HepG2 (cell line): ENCODE results near the gene GPR152. TPM values are rescaled to one million over a fixed set of nuclear protein-coding genes. Genes with fewer than 3 reads are reported as not detected.

ENCODE experiments used
- HDAC1 ChIP-seq: sonication (generic); formaldehyde crosslinking; IDR thresholded peaks from 2 replicates; pipeline ENCODE4 v1.5.1; 2020; ENCODE audit warnings: mild to moderate bottlenecking, missing genetic modification reagents
- HOXD1 ChIP-seq: sonication (generic); formaldehyde crosslinking; IDR thresholded peaks from 2 replicates; pipeline ENCODE4 v1.5.0; 2020; ENCODE audit warnings: missing genetic modification reagents
- JUN ChIP-seq: sonication (generic); formaldehyde crosslinking; IDR thresholded peaks from 2 replicates; pipeline ENCODE4 v1.4.0; 2020; ENCODE audit warnings: mild to moderate bottlenecking, missing genetic modification reagents
- SMYD3 ChIP-seq: sonication (generic); formaldehyde crosslinking; IDR thresholded peaks from 2 replicates; pipeline ENCODE4 v1.8.1; 2023; ENCODE audit warnings: mild to moderate bottlenecking, missing genetic modification reagents
- SNAPC4 ChIP-seq: sonication (generic); formaldehyde crosslinking; IDR thresholded peaks from 2 replicates; pipeline ENCODE4 v1.4.0; 2020; ENCODE audit warnings: mild to moderate bottlenecking, missing genetic modification reagents
- TEAD3 ChIP-seq: optimal IDR thresholded peaks from 2 replicates; pipeline ENCODE3; 2016; ENCODE audit warnings: borderline replicate concordance
- ZBTB26 ChIP-seq: IDR thresholded peaks from 2 replicates; pipeline ENCODE4 v1.6.1; 2016; ENCODE audit warnings: missing compliant biosample characterization, missing genetic modification reagents, borderline replicate concordance
- ZFP36L1 ChIP-seq: sonication (generic); formaldehyde crosslinking; IDR thresholded peaks from 2 replicates; pipeline ENCODE4 v1.8.0; 2022; ENCODE audit warnings: mild to moderate bottlenecking, missing genetic modification reagents, moderate library complexity
- ZNF33B ChIP-seq: sonication (generic); formaldehyde crosslinking; IDR thresholded peaks from 2 replicates; pipeline ENCODE4 v1.5.1; 2020; ENCODE audit warnings: mild to moderate bottlenecking, missing genetic modification reagents
- ZNF343 ChIP-seq: sonication (generic); formaldehyde crosslinking; IDR thresholded peaks from 2 replicates; pipeline ENCODE4 v1.4.0; 2020; ENCODE audit warnings: mild to moderate bottlenecking, missing genetic modification reagents
- ZNF367 ChIP-seq: sonication (generic); formaldehyde crosslinking; IDR thresholded peaks from 2 replicates; pipeline ENCODE4 v1.4.0; 2020; ENCODE audit warnings: missing genetic modification reagents, borderline replicate concordance
- ZNF441 ChIP-seq: sonication (generic); formaldehyde crosslinking; IDR thresholded peaks from 2 replicates; pipeline ENCODE4 v1.7.0; 2021; ENCODE audit warnings: missing genetic modification reagents, borderline replicate concordance
- ZSCAN20 ChIP-seq: sonication (generic); formaldehyde crosslinking; IDR thresholded peaks from 2 replicates; pipeline ENCODE4 v1.4.0; 2020; ENCODE audit warnings: missing genetic modification reagents, mild to moderate bottlenecking, borderline replicate concordance
- polyA plus RNA-seq, 8 experiments: library from polyadenylated mRNA; depleted of rRNA in 3 of 8; stranded (reverse) in 7 of 8; unstranded in 1 of 8; fragments of >200 nt; fragmentation: Illumina TruSeq in 4 of 8; extraction: Trizol in 4 of 8; gene quantifications; 2 replicates each; pipeline versions ENCODE4 v1.2.1 to v1.2.3, GENCODE V29; 2011 to 2016; ENCODE audit warnings: low read depth in 4 of 8, missing spikeins in 1 of 8, mixed read lengths in 1 of 8; ENCODE audit not compliant: insufficient read depth in 1 of 8
- total RNA-seq, 5 experiments: library from RNA; depleted of rRNA; stranded (reverse); fragments of >200 nt; fragmentation: Illumina TruSeq; extraction: Trizol; gene quantifications; 2 replicates each; pipeline ENCODE4 v1.2.3, GENCODE V29; 2016; ENCODE audit warnings: low read depth in 1 of 5
- TF ChIP-seq, protein P1 (sequence below): sonication (generic); formaldehyde crosslinking; IDR thresholded peaks from 2 replicates; pipeline ENCODE4 v1.4.0; 2020; ENCODE audit warnings: mild to moderate bottlenecking, missing genetic modification reagents, borderline replicate concordance
- TF ChIP-seq, protein P2 (sequence below): sonication (generic); formaldehyde crosslinking; IDR thresholded peaks from 2 replicates; pipeline ENCODE4 v1.5.1; 2020; ENCODE audit warnings: mild to moderate bottlenecking, missing genetic modification reagents, borderline replicate concordance

The GPR152 gene
- total and polyA plus RNA-seq, 2 of the 13 experiments (the other 11 are each of a cell fraction or from before 2014, with no cell fraction given): not detected

- TF ChIP-seq, protein P1, sequence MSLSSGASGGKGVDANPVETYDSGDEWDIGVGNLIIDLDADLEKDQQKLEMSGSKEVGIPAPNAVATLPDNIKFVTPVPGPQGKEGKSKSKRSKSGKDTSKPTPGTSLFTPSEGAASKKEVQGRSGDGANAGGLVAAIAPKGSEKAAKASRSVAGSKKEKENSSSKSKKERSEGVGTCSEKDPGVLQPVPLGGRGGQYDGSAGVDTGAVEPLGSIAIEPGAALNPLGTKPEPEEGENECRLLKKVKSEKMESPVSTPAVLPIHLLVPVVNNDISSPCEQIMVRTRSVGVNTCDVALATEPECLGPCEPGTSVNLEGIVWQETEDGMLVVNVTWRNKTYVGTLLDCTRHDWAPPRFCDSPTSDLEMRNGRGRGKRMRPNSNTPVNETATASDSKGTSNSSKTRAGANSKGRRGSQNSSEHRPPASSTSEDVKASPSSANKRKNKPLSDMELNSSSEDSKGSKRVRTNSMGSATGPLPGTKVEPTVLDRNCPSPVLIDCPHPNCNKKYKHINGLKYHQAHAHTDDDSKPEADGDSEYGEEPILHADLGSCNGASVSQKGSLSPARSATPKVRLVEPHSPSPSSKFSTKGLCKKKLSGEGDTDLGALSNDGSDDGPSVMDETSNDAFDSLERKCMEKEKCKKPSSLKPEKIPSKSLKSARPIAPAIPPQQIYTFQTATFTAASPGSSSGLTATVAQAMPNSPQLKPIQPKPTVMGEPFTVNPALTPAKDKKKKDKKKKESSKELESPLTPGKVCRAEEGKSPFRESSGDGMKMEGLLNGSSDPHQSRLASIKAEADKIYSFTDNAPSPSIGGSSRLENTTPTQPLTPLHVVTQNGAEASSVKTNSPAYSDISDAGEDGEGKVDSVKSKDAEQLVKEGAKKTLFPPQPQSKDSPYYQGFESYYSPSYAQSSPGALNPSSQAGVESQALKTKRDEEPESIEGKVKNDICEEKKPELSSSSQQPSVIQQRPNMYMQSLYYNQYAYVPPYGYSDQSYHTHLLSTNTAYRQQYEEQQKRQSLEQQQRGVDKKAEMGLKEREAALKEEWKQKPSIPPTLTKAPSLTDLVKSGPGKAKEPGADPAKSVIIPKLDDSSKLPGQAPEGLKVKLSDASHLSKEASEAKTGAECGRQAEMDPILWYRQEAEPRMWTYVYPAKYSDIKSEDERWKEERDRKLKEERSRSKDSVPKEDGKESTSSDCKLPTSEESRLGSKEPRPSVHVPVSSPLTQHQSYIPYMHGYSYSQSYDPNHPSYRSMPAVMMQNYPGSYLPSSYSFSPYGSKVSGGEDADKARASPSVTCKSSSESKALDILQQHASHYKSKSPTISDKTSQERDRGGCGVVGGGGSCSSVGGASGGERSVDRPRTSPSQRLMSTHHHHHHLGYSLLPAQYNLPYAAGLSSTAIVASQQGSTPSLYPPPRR (CRISPR knock-in tag): peak; percentile 72
- TF ChIP-seq ZFP36L1 (peak; percentile 94), ZNF343 (CRISPR knock-in tag) (peak; percentile 97), HOXD1 (CRISPR knock-in tag) (peak; percentile 89), HDAC1 (CRISPR knock-in tag) (peak; percentile 84), ZNF367 (CRISPR knock-in tag) (peak; percentile 79; the same call in 1 of the 2 replicates), SNAPC4 (0 out of 2 replicates have a peak, but pooled peaks have one; percentile 90), ZBTB26 (peak; percentile 74), SMYD3 (CRISPR knock-in tag) (peak; percentile 99), TEAD3 (CRISPR knock-in tag) (peak; percentile 32), JUN (CRISPR knock-in tag) (peak; percentile 77; the same call in 1 of the 2 replicates), ZSCAN20 (CRISPR knock-in tag) (0 out of 2 replicates have a peak, but pooled peaks have one; percentile 49), ZNF441 (CRISPR knock-in tag) (peak; percentile 93), ZNF33B (peak; percentile 98)
- TF ChIP-seq, protein P2, sequence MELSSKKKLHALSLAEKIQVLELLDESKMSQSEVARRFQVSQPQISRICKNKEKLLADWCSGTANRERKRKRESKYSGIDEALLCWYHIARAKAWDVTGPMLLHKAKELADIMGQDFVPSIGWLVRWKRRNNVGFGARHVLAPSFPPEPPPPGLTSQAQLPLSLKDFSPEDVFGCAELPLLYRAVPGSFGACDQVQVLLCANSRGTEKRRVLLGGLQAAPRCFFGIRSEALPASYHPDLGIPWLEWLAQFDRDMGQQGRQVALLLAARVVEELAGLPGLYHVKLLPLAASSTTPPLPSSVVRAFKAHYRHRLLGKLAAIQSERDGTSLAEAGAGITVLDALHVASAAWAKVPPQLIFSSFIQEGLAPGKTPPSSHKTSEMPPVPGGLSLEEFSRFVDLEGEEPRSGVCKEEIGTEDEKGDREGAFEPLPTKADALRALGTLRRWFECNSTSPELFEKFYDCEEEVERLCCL (CRISPR knock-in tag): peak; percentile 92; the same call in 1 of the 2 replicates
These were observed 30.6 kb upstream of the GPR152 start, which contains the start of gene AIP (continued) for GRCh38 chr11:67482827-67483798.
